ENCODE results near the gene NLRP6.
"Not testable (repeated sequence)": the region's sequence is repeated elsewhere in the genome, so short reads cannot be mapped to it uniquely, and the experiment has no call there.

Gene NLRP6

DNA sequence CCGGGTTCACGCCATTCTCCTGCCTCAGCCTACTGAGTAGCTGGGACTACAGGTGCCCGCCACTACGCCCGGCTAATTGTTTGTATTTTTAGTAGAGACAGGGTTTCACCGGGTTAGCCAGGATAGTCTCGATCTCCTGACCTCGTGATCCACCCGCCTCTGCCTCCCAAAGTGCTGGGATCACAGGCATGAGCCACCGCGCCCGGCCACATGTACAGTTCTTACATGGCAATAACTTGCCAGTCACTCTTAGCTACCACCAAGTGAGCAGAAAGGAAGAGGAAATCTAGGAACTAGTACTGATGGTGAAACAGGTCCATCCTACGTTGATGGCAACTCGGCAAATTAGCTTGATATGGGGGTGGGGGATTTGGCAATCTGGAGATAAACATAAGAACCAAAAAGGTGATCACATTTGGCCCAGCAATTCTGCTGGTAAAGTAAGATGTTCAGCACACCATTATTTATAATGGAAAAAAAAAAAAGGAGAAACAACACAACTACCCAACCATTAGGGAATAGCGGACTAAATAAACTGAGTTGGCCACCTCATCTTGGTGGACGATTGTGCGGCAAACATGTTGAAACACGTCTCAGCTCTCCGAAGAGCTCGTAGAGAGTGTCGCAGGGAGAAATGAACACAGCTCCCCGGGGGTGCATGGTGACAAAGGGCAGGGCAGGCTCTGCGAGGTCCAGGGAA lies 5.3 kb downstream of the NLRP6 start:
- ATAC-seq = no peak
- Mint-ChIP-seq H3K27ac (no peak overlapping the region), H3K36me3 (no peaks in the 10 kb centered on the region), H3K27me3 (peaks cover 47% of the 10 kb centered on the region), H3K4me3 (no peak overlapping the region), H3K9me3 (no peaks in the 10 kb centered on the region), H3K4me1 (peaks cover 52% of the 10 kb centered on the region)

DNA sequence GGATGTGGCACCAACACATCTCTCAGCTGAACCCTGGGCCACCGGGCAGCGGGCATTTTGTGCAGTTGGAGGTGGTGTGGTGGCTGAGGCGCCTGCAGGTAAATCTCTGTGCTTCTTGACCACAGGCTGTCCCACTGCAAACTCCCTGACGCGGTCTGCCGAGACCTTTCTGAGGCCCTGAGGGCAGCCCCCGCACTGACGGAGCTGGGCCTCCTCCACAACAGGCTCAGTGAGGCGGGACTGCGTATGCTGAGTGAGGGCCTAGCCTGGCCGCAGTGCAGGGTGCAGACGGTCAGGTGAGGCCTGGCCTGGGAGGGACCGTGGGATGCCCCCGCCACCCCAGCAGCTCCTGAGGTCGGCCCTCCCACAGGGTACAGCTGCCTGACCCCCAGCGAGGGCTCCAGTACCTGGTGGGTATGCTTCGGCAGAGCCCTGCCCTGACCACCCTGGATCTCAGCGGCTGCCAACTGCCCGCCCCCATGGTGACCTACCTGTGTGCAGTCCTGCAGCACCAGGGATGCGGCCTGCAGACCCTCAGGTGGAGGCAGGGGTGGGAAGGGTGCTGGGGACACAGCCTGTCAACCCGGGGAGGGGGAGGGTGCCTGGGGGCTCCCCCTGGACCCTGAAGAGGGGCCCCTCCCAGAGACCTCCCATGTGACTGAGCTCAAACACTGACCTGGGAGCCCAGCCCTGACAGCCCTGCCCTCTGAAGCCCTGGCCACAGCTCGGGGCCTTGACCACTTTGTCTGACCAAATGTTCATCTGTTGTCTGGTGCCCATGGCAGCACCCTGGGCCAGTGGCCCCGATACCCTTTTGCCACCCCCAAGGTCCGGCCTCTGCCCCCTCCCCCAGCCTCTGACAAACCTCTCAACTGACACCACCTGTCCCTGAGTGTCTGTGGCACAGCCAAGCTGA lies 6.2 kb downstream of the NLRP6 start:
- Mint-ChIP-seq H3K27me3 (peaks cover 47% of the 10 kb centered on the region), H3K36me3 (no peaks in the 10 kb centered on the region), H3K4me3 (no peak overlapping the region), H3K27ac (no peak overlapping the region), H3K4me1 (peaks cover 48% of the 10 kb centered on the region), H3K9me3 (no peaks in the 10 kb centered on the region)
- ATAC-seq = no peak

DNA sequence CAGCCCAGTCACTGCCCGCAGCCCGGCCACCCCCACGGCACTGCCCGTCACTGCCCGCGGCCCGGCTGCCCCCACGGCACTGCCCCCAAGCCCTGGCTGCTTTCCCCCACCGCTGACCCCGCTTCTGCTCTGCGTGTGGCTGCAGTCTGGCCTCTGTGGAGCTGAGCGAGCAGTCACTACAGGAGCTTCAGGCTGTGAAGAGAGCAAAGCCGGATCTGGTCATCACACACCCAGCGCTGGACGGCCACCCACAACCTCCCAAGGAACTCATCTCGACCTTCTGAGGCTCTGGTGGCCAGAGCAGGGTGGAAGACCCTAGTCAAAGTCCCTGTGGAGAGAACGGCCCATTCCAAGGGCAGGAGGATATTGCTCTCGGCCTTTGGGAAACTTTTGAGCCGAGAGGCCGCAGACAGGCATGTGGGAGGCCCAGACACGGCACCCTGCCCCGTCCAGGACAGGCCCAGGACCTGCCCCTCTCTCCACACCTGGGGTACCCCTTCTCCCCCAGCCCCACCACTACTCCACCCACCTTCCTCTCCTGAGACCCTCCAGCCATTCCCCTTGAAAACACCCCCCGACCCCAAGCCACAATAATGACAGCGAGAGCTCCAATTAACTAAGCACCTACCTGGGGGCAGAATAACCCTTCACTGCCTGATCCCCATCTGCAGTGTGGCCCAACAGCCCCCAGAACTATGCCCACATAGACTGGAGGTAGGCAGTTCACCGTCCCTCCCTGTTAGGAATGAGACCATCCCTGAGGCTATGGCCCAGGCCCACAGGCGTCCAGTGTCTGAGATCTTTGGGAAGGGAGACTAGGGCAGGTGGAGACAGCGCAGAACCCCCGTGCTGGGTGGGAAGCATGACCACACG lies 7.0 kb downstream of the NLRP6 start:
- Mint-ChIP-seq H3K36me3 (no peaks in the 10 kb centered on the region), H3K27me3 (peaks cover 47% of the 10 kb centered on the region), H3K9me3 (no peaks in the 10 kb centered on the region), H3K27ac (peak overlapping the region; percentile 9), H3K4me3 (no peak overlapping the region), H3K4me1 (peaks cover 56% of the 10 kb centered on the region)
- no peak for ATAC-seq

DNA sequence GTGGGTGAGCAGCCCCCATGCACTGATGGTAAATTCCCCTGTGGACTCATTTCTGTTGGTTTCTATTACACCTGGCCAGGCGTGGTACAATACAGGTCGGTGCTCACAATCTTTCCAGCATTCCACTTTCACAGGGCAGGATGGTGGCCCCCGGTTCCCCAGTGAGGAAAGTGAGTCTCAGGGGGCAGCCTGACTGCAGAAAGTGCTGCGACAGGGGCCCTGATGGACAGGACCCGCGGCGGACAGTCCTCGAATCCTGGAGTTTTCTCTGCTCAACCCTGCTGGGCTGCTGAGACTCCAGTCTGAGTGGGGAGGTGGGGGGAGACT lies 7.7 kb downstream of the NLRP6 start:
- H3K4me1 Mint-ChIP-seq = peaks cover 60% of the 10 kb centered on the region
- H3K9me3 Mint-ChIP-seq = no peaks in the 10 kb centered on the region
- peak overlapping the region; percentile 9 for H3K27ac Mint-ChIP-seq
- peaks cover 45% of the 10 kb centered on the region for H3K27me3 Mint-ChIP-seq
- ATAC-seq = no peak
- peaks cover 2% of the 10 kb centered on the region for H3K36me3 Mint-ChIP-seq
- H3K4me3 Mint-ChIP-seq = no peak overlapping the region

DNA sequence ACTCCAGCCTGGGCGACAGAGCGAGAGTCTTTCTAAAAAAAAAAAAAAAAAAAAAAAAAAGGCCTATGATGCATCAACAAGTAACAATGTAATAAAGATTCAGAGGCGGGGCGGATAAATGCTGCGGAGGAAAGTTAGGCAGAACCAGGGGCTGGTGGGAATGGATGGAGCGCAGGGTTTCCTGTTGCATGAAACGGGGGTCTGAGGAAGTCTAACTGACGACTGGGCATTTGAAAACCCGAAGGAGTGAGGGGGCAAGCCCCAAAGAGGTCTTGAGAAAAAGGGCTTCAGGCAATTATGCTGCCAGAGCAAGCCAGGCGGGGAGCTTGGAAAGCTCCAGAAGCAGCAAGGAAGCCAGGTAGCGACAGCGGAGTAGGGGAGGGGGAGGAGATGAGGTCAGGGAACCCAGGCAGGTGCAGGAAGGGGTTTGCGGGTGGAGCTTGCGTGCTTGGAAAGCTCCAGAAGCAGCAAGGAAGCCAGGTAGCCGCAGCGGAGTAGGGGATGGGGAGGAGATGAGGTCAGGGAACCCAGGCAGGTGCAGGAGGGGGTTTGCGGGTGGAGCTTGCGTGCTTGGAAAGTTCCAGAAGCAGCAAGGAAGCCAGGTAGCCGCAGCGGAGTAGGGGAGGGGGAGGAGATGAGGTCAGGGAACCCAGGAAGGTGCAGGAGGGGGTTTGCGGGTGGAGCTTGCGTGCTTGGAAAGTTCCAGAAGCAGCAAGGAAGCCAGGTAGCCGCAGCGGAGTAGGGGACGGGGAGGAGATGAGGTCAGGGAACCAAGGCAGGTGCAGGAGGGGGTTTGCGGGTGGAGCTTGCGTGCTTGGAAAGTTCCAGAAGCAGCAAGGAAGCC lies 9.0 kb downstream of the NLRP6 start:
- not testable (repeated sequence) for ATAC-seq

DNA sequence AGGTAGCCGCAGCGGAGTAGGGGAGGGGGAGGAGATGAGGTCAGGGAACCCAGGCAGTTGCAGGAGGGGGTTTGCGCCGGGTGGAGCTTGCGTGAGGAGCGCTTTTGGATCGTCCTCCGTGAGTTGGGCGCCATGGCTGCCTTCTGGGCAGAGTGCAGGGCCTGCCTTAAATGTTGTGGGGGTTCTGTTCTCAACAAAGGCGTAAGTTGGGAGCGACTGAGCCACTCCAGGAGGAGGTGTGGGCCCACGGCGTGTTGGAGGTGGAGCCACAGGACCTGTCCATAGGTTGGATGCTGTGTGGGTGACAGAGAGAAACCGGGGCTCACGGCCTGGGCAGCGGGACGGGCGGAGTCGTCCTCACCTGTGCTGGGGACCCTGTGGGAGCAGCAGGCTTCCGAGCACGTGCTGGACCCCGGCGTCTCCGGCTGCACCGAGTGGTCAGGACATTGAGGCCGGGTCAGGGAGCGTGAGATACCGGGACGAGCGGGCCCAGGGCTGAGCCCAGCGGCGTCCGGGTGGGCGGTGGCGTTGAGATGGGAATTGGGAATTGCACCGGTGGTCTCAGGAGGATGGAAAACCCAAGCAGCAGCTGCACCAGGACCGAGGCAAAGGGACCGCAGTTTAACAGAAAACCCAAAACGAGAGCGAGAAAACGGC lies 9.7 kb downstream of the NLRP6 start:
- Mint-ChIP-seq H3K9me3 (no peaks in the 10 kb centered on the region), H3K4me1 (peaks cover 41% of the 10 kb centered on the region), H3K4me3 (peak overlapping the region; percentile 92), H3K27ac (peak overlapping the region; percentile 97), H3K36me3 (peaks cover 5% of the 10 kb centered on the region), H3K27me3 (peaks cover 24% of the 10 kb centered on the region)
- ATAC-seq = no peak

More for the DNA sequence above, 9.0 kb downstream of the NLRP6 start:
- Mint-ChIP-seq H3K4me3 (peak overlapping the region; percentile 92), H3K27me3 (peaks cover 31% of the 10 kb centered on the region), H3K4me1 (peaks cover 49% of the 10 kb centered on the region), H3K27ac (peak overlapping the region; percentile 97)
- H3K9me3 Mint-ChIP-seq, H3K36me3 Mint-ChIP-seq: not testable (repeated sequence)

DNA sequence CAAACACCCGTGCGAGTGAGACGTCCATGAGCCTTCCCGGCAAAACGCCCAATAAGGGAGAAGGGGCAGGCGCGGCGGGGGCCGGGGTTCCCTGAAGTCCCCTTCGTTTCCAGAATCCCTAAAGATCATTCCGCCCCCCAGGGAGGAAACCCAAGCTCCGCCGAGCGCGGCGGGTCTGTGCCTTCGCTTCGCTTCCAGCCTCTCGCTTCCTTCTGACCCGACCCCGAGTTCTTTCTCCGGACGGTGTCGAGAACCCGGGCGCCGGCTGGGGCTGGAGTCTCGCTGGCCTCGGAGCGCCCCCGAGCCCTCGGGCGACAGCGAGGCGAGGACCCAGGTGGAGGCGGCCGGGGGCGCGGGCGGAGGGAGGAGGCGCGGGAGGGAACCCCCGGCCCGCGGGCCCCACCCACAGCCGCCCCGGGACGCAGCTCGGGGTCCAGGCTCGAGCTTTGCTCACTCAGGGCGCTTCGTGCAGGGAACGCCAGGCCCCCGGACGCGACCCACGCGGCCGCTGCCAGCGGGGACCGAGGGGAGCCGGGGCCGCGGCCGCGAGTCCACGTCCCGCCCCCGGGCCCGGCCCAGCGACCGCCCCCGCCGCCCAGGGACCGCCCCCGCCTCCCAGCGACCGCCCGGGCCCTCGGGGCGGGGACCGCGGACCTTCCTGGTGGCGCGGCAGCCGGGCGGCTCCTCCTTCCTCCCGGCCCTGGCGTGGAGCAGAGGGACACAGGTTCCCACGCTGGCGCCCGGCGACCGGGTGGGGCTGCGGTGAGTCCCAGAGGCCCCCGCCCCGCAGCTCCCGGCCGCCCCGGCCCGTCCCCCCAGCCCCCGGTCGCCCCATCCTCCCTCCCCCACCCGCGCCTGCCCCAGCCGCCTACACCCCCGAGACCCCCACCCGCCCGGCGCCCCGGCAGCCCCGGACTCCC lies 10.5 kb downstream of the NLRP6 start, which contains the start of gene PGGHG:
PGGHG (plus strand) TSS at position 649 of the 920 bp plus-strand sequence. CDS start 691 bp downstream, outside the sequence.
- H3K4me3 Mint-ChIP-seq = peak within 1 kb of the TSS; percentile 92

DNA sequence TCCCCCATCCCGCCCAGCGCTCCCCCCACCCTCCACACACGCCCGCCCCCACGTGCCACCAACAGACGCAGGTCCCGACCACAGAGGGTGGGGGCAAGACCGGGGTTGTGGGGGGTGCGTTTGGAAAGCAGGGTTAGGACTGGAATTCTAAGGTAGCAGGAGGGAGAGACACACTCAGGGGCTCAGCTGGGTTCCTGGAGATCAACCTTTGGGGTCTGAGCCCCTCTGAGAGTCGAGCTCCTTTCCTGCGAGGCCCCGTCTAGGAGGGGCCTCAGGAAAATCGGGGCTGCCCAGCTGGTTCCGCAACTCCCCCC lies 11.1 kb downstream of the NLRP6 start:
- H3K36me3 Mint-ChIP-seq = peaks cover 13% of the 10 kb centered on the region
- H3K4me1 Mint-ChIP-seq = peaks cover 38% of the 10 kb centered on the region
- peaks cover 23% of the 10 kb centered on the region for H3K27me3 Mint-ChIP-seq
- H3K27ac Mint-ChIP-seq = peak overlapping the region; percentile 72
- H3K4me3 Mint-ChIP-seq = peak overlapping the region; percentile 73
- peak; percentile 9 for ATAC-seq
- no peaks in the 10 kb centered on the region for H3K9me3 Mint-ChIP-seq

More for the DNA sequence above, 10.5 kb downstream of the NLRP6 start, which contains the start of gene PGGHG:
- peak within 1 kb of the TSS; percentile 97 for H3K27ac Mint-ChIP-seq
- peak; percentile 75 for ATAC-seq
- peaks cover 38% of the 10 kb centered on the region for H3K4me1 Mint-ChIP-seq
- no peaks in the 10 kb centered on the region for H3K9me3 Mint-ChIP-seq
- H3K27me3 Mint-ChIP-seq = peaks cover 23% of the 10 kb centered on the region
- H3K36me3 Mint-ChIP-seq = peaks cover 7% of the 10 kb centered on the region

DNA sequence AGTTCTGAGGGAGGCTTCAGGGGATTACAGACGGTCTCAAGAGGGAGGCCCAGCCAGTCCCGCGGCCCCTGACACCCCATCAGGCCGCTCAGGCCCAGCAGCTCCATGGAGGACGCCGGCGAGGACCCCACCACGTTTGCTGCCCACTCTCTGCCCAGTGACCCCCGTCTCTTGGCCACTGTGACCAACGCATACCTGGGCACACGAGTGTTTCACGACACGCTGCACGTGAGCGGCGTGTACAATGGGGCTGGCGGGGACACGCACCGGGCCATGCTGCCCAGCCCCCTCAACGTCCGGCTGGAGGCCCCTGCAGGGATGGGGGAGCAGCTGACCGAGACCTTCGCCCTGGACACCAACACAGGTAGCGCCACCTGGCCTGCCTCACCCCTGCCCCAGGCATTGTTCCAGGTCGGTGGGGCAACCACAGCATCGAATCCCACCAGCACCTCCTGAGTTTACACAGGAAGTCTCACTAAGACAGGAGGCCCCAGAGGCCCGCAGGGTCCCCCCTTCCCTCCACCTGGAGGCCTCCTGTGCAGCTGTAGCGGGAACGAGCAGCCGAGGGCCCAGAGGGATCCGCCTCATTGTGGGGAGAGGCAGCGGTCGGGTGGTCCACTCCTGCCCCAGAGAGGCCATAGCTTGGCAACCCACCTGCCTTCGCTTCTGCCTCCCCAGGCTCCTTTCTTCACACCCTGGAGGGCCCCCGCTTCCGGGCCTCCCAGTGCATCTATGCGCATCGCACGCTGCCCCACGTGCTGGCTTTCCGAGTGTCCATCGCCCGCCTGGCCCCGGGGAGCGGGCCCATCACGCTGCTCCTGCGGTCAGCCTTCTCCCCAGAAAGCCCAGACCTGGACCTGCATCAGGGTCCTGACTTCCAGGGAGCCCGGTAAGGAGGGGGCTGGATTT lies 11.8 kb downstream of the NLRP6 start:
- ATAC-seq = no peak
- Mint-ChIP-seq H3K4me3 (peak overlapping the region; percentile 73), H3K36me3 (peaks cover 20% of the 10 kb centered on the region), H3K9me3 (no peaks in the 10 kb centered on the region), H3K27ac (peak overlapping the region; percentile 72), H3K27me3 (peaks cover 22% of the 10 kb centered on the region), H3K4me1 (peaks cover 38% of the 10 kb centered on the region)

DNA sequence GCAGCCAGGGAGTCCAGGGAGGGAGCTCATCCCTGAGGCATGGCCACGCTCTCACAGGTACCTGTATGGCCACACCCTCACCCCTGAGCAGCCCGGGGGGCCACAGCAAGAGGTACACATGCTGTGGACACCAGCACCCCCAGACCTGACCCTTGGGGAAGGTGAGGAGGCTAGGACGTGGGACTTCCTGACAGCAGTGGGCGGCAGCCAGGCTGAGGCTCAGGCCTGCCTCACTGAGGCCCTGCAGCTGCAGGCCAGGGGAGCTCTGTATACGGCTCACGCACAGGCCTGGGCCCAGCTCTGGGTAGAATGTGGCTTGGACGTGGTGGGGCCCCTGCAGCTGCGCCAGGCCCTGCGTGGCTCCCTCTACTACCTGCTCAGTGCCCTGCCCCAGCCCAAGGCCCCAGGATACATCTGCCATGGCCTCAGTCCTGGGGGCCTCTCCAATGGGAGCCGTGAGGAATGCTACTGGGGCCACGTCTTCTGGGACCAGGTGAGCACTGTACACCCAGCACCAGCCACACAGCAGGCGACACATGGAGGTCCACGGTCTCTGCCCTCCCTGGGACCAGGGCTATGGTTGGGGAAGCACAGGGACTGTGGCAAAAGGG lies 12.5 kb downstream of the NLRP6 start:
- H3K4me3 Mint-ChIP-seq = peak overlapping the region; percentile 73
- H3K27ac Mint-ChIP-seq = peak overlapping the region; percentile 72
- no peak for ATAC-seq
- H3K36me3 Mint-ChIP-seq = peaks cover 22% of the 10 kb centered on the region
- peaks cover 15% of the 10 kb centered on the region for H3K27me3 Mint-ChIP-seq
- H3K4me1 Mint-ChIP-seq = peaks cover 37% of the 10 kb centered on the region
- no peaks in the 10 kb centered on the region for H3K9me3 Mint-ChIP-seq

DNA sequence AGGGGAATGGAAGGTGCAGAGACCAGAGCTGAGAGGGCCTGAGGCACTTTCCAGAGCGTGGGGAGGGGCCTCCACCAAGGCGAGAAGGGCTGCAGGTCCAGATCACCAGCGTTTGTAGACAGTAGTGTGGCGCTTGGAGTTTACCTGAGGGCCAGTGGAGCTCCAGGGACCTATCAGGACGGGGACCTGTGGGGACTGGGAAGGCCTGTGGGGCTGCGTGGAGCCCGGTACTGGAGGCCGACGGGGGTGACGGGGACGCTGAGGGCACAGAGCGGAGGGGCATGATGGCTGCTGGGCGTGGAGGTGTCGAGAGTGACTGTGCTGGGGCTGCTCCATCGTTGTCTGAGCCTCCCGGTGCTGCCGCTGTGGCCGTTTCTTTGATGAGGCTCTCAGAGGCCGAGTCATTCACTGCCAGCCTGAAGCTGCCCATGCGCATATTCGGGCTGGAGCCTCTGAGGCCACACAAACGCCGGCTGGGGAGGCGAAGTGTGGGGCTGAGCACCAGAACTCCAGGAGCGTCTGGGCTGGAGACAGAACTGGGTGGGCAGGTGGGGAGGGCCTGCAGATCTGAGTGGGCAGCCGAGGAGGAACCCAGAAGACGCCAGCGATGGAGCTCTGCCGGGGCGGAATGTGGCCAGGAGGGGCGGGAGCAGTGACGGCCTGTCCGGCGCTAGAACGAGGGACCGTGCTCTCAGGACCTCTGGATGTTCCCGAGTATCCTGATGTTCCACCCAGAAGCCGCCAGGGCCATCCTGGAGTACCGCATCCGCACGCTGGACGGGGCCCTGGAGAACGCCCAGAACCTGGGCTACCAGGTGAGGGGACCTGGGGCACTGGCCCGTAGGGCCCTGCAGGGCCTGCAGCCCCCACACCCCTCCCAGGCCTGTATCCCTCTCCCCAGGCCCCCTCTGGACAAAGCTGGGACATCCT lies 13.3 kb downstream of the NLRP6 start:
- Mint-ChIP-seq H3K36me3 (peaks cover 22% of the 10 kb centered on the region), H3K4me1 (peaks cover 33% of the 10 kb centered on the region), H3K4me3 (no peak overlapping the region), H3K9me3 (no peaks in the 10 kb centered on the region), H3K27ac (no peak overlapping the region), H3K27me3 (peaks cover 10% of the 10 kb centered on the region)
- ATAC-seq = no peak

Data from stimulated activated memory B cell treated with anti-CD40 and anti-IgM and Interleukin-4, amounts not matched to agents 10 μg/mL and 1 μg/mL and 100 μg/mL, for 72 hours (primary cell).